Choroid plexus epithelial cell (primary cell): Measurements from ENCODE around the gene CD38.

Experiments
- DNase-seq: peaks from one replicate; pipeline ENCODE4 v3.0.0-alpha.2; 2010; ENCODE audit warnings: low read depth
- H3K4me3 ChIP-seq: 2 replicates; pipeline ENCODE4 v1.5.1; 2011; ENCODE audit warnings: low read depth, mild to moderate bottlenecking, control low read depth, low read length, moderate library complexity
- CTCF ChIP-seq: conservative IDR thresholded peaks from 2 replicates; pipeline ENCODE4 v1.5.1; 2011; ENCODE audit warnings: low read depth, mild to moderate bottlenecking, control low read depth, inconsistent platforms, low read length, moderate library complexity

The CD38 gene

GRCh38 chr4:15894921-15895916 lies 117.1 kb downstream of the CD38 start:
- H3K4me3 ChIP-seq = no peak overlapping the region
- no peak for TF ChIP-seq CTCF
- peak; percentile 13 for DNase-seq

- H3K4me3 ChIP-seq = no peak overlapping the region
- DNase-seq = no peak
- TF ChIP-seq CTCF = no peak
Measured at GRCh38 chr4:15897577-15897976, 119.4 kb downstream of the CD38 start.

GRCh38 chr4:15898902-15899301 lies 120.8 kb downstream of the CD38 start:
- no peak overlapping the region for H3K4me3 ChIP-seq
- DNase-seq = no peak
- no peak for TF ChIP-seq CTCF

- TF ChIP-seq CTCF = no peak
- H3K4me3 ChIP-seq = no peak overlapping the region
- DNase-seq = no peak
Measured at GRCh38 chr4:15899511-15899910, 121.4 kb downstream of the CD38 start.

- no peak for TF ChIP-seq CTCF
- no peak for DNase-seq
- H3K4me3 ChIP-seq = no peak overlapping the region
Measured at GRCh38 chr4:15901007-15901406, 122.9 kb downstream of the CD38 start.

- DNase-seq = no peak
- no peak overlapping the region for H3K4me3 ChIP-seq
- TF ChIP-seq CTCF = no peak
Measured at GRCh38 chr4:15901998-15902397, 123.9 kb downstream of the CD38 start.

GRCh38 chr4:15902746-15903145 lies 124.6 kb downstream of the CD38 start:
- TF ChIP-seq CTCF = no peak
- DNase-seq = no peak
- no peak overlapping the region for H3K4me3 ChIP-seq
